GM18499 (cell line): ENCODE results near the gene IQSEC2.

Source experiments
- ATAC-seq: cut with Tn5 transposase; IDR thresholded peaks from one replicate; pipeline ENCODE4 v1.9.1; 2021; ENCODE audit warnings: moderate number of reproducible peaks; ENCODE audit not compliant: insufficient read depth, unreplicated experiment

Gene IQSEC2

GRCh38 chrX:53281321-53281822 is at the start of gene IQSEC2:
Gene IQSEC2, minus strand, starts transcription at chrX:53281584.
- no peak for ATAC-seq

GRCh38 chrX:53330331-53330730 is 48.9 kb upstream of the IQSEC2 start:
- ATAC-seq, result no peak

GRCh38 chrX:53324803-53325202 is 43.4 kb upstream of the IQSEC2 start:
- no peak for ATAC-seq

- no peak for ATAC-seq
Observed at GRCh38 chrX:53324085-53324484, 42.7 kb upstream of the IQSEC2 start.

- no peak for ATAC-seq
Observed at GRCh38 chrX:53323196-53323595, 41.8 kb upstream of the IQSEC2 start.

DNA sequence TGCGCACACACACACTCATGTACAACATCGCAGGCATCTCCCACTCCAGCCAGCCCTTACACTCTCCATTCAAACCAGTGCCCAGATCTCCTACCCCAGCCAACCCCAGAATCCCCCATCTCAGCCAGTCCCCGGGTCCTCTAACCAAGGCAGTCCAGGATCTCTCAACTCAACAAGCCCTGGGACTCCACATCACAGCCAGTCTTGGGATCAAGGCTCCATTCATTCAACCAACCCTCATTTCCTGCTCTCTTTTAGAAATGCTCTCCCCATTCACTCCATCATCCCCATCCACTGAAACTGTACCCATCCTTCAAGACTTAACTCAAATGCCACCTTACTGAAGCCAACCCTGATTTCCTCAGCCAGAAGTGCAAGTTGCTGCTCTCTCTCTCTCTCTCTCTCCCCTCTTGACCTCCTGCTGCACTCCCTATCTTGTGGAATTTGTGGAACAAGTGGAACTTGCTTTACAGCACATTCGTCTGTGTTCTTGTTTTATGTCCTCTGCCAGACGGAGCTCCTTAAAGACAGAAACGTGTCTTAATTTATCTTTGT is 40.6 kb upstream of the IQSEC2 start:
- ATAC-seq, result no peak

GRCh38 chrX:53321230-53321942 is 40.0 kb upstream of the IQSEC2 start:
- no peak for ATAC-seq

- ATAC-seq, result no peak
Observed at GRCh38 chrX:53320543-53321229, 39.3 kb upstream of the IQSEC2 start.

DNA sequence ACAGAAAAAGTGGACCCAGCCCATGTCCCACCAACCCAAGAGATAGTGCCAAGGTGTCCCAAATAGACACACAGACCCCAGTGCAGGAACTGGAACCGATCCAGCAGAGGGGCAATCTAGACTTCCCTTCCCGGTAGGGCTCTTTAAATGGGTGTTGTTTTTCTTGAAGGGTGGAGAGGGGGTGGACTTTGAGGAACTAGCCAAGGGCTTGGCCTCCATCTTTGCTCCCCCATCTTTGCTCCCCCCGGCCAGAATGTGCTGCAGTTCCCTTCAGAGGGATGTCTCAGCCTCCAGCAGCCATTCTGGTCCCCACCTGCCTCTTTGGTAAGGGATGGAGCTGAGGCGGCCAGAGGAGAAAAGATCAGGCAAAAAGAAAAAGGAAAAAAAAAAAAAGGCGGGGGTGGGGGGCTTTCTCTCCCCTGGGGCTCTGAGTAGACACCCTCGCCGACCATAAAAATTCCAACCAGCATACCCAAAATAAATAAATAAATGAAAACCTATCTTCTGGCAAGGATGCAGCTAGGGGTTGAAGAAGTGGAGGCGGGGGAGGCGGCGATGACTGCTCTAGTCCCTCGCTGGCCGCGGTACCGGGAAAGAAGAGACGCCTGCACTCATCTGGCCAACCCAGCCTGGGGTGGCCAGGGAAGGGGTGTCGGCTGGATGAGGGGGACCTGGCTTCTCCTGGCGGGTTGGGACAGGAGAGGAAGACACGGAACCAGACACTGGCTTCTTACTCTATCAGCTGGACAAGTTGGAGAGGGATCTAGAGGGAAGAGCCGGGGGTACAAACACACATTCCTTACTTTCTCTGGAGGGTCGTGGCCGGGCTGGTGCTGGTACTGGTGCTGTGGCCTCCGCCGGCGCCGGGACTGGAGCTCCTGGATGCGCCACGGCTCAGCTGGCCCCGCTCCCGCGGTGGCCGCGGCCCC is 38.5 kb upstream of the IQSEC2 start:
- ATAC-seq, result no peak

DNA sequence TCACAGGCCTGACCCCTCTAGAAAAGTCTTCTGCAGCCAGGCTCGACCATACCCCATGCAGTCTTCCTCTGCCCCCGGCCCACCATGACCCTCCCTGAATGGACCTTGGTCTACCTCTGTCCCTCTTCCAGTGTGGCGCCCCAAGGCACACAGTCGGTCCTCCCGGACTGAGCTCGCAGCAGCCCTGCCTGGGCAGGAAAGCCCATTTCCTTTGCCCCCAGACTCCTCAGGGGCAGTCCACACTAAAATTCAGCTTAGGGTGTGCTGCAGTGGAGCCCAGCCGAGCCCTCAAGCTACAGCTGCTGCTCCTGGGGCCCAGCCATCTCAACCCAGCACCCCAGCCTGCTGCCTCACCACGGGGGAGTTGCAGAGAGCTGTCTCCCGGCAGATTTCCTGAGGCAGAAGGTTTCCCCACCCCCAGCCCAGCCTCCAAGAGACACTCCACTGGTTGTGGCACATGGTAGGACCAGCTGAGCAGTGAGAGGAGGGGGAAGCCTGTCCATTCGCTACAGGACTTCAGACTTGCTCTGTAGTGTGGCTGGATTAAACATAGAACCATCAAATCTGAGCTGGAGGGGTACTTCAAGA is 37.5 kb upstream of the IQSEC2 start:
- no peak for ATAC-seq

DNA sequence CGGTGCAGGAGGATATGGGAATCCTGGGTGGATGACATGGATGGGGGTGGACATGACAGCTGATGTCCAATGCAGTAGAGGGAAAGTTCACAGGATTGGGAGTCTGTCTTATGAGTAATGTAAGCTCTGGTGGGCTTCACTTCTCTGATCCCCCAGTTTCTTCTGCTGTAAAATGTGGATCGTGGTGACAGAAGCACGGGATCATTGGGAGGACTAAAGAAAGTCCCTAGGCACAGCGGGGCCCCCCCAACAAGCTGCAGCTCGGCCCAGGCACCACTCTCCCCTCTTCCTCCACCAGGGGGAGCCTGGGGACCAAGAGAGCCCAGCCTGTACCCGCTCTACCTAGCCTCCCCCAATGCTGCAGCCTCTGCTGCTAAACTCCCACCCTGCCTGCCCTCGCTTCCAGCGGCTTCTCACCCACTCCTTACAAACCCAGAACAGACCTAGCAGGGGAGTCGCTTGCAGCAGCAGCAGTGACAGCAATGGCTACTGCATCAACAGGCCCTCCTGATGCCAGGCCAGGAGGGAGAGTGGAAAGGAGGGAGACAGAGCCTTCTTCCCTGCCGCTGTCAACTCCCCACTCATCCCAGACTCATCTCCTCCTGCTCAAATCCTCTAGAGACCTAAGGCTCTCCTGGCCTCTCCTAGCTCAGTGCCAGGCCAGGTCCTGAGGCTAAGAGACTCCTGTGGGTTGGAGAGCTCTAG is 36.1 kb upstream of the IQSEC2 start:
- no peak for ATAC-seq

GRCh38 chrX:53316860-53317237 is 35.5 kb upstream of the IQSEC2 start:
- ATAC-seq, result no peak

GRCh38 chrX:53316111-53316859 is 34.9 kb upstream of the IQSEC2 start:
- no peak for ATAC-seq

GRCh38 chrX:53313728-53314105 is 32.3 kb upstream of the IQSEC2 start:
- ATAC-seq, result no peak

DNA sequence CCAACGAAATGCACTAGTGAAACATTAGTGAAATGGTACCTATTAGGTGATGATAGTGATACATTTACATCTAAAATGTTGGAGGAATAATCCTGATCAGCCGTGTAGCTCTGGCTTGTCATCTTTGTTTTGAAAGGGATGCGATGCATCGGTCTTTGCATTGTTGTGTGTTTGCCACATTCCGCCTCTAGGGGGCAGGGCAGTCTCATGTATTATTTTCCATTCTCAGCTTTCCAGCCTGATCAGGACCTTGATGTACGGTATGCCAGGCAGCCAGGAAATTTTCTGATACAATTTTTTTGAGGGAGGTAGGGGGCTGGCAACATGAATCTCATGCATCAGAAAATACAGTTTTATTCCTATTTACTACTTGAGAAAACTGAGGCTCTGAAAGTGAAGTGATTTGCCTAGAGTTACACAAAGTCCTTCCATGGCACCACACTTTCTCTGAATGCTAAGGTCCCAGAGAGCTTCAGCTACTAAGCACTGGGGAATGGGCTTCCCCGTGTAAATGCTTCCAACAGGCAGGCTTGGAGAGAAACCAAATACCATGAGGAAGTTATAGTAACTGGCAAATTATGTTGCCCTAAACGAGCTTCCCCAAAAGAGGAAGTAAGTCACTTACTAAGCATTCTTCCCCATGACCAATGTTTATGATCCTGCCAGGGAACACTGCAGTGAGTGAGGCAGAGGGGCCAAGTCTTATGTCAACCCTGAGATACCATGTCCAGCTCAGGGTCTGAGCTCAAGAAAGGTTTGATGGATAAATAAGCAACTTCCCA is 31.8 kb upstream of the IQSEC2 start:
- ATAC-seq, result no peak

- ATAC-seq, result no peak
Observed at GRCh38 chrX:53309837-53310236, 28.5 kb upstream of the IQSEC2 start.

DNA sequence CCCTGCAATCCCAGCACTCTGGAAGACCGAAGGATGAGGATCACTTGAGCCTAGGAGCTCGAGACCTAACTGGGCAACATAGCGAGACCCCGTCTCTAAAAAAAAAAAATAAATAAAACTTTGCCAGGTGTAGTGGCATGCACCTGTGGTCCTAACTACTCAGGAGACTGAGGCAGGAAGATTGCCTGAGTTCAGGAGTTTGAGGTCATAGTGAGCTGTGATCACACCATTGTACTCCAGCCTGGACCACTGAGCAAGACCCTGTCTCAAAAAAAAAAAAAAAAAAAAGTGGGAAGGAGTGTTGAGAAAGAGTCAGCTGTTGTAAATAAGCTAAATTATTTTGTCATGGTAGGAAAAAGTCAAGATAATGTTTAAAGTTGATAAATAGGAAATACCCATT is 27.5 kb upstream of the IQSEC2 start:
- ATAC-seq, result no peak
